ENCODE results near the gene SESN1.

SESN1 gene

DNA sequence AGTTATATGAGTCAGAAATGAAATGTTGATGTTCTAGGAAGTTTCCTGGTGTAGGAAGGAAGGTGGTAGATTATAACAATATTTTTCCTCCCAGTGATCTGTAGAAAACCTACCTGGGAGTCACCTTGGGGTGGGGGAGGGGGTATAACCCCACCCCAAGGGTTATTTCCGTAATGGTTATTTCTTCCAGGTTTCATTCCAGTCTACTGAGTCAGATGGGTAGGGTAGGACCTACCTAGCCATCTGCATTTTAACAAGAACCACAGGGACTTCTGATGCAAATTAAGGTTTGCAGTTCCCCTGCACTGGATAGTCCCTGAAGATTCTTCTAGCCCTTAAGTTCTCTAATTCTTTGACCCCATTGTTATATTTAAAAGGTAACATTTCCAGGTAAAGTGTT is 157.5 kb downstream of the SESN1 start:
- DNase-seq (ENCODE audit: low spot score), result no peak
